ENCODE results near the gene MLLT3.

MLLT3 gene

DNA sequence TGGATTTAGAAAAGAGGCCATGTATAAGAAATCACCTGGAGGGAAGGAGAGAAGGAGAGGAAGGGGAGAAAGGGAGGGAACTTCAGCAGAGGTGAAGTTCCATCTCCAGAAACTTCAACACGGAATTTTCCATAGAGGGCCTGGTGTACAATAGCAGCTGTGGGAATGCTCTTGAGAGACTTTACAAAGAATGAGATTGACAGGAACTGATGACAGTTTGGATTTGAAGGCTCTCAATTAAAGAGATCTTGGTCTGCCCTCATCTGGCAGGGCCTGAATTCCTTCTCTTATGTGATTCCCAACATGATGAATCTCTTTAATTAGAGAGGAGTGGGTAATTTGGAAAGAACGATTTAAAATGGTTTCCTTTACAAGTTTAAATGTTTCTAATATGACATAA lies 143.5 kb downstream of the MLLT3 start:
- 0 out of 2 replicates have a peak, but pooled peaks cover 9% of the 10 kb centered on the region for H4K20me1 ChIP-seq (ENCODE audit: low read depth, low read length)
- H3K9me3 ChIP-seq (ENCODE audit: insufficient read depth, low read length) = no peaks in the 10 kb centered on the region
- no peaks in the 10 kb centered on the region for H3F3A ChIP-seq (ENCODE audit: insufficient read depth)
- no peak overlapping the region for H3K27ac ChIP-seq (ENCODE audit: low read depth, low read length)
- no peak for TF ChIP-seq CTCF (IDR thresholded peaks at IDR 0.05; ENCODE audit: insufficient read depth, low read length, poor library complexity, severe bottlenecking)
- no peak for TF ChIP-seq EZH2phosphoT487 (conservative IDR thresholded peaks at IDR 0.05; ENCODE audit: low read length)
- no peaks in the 10 kb centered on the region for H3K79me2 ChIP-seq (ENCODE audit: insufficient read depth, low read length)
- no peak overlapping the region for H3K4me3 ChIP-seq (ENCODE audit: insufficient read depth, low read length, poor library complexity, severe bottlenecking)
- H3K27me3 ChIP-seq (ENCODE audit: low read length) = no peaks in the 10 kb centered on the region
- H3K4me2 ChIP-seq (ENCODE audit: low read depth, low read length, poor library complexity, severe bottlenecking) = no peak overlapping the region
- H3K9ac ChIP-seq (ENCODE audit: low read length) = no peak overlapping the region
- no peaks in the 10 kb centered on the region for H3K9me2 ChIP-seq (replicated peaks; ENCODE audit: insufficient read depth, low read length)
- H2AFZ ChIP-seq (ENCODE audit: low read depth, low read length, severe bottlenecking) = no peak overlapping the region
- no peaks in the 10 kb centered on the region for H3K36me3 ChIP-seq (ENCODE audit: low read length)

DNA sequence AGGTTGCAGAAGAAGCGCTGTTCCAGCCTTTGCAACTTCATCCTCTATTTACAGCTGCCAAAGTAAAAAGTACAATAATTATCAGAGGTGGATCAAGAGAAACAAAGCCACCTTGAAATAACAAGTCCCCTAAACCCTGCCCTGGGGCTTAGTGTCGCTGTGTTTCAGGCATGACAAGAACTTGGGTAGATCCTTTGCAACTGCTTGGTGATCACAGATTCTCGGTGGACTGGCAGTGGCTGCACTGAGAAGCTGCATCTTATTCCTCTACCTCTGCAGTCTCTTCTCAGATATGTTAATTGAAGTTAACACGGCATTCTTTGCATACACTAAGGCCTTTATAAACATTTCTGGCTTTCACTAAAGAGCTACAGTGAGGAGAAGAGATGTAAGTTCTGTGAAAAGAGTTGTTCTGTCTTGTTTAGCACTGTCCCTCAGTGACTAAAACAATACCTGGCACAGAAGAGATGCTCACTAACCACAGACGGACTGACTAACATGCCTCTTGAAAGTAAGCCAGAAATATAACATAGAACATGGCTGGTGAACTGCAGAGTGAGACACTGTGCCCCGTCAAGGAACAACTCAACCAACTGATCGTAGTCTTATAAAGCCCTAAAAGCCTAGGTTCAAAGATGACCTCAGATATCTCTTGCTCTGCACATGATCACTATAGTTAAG lies 144.2 kb downstream of the MLLT3 start:
- Histone ChIP-seq H3K27ac (ENCODE audit: low read depth, low read length) (no peak overlapping the region), H3K4me2 (ENCODE audit: low read depth, low read length, poor library complexity, severe bottlenecking) (no peak overlapping the region), H3K27me3 (ENCODE audit: low read length) (no peaks in the 10 kb centered on the region), H4K20me1 (ENCODE audit: low read depth, low read length) (0 out of 2 replicates have a peak, but pooled peaks cover 9% of the 10 kb centered on the region), H3K79me2 (ENCODE audit: insufficient read depth, low read length) (no peaks in the 10 kb centered on the region), H3K9me3 (ENCODE audit: insufficient read depth, low read length) (no peaks in the 10 kb centered on the region), H3K9me2 (replicated peaks; ENCODE audit: insufficient read depth, low read length) (no peaks in the 10 kb centered on the region), H3F3A (ENCODE audit: insufficient read depth) (no peaks in the 10 kb centered on the region), H2AFZ (ENCODE audit: low read depth, low read length, severe bottlenecking) (no peak overlapping the region), H3K9ac (ENCODE audit: low read length) (no peak overlapping the region), H3K36me3 (ENCODE audit: low read length) (no peaks in the 10 kb centered on the region), H3K4me3 (ENCODE audit: insufficient read depth, low read length, poor library complexity, severe bottlenecking) (no peak overlapping the region)
- no peak for TF ChIP-seq EZH2phosphoT487 (conservative IDR thresholded peaks at IDR 0.05; ENCODE audit: low read length)
- TF ChIP-seq CTCF (IDR thresholded peaks at IDR 0.05; ENCODE audit: insufficient read depth, low read length, poor library complexity, severe bottlenecking) = no peak

GRCh38 chr9:20476912-20477521 lies 145.3 kb downstream of the MLLT3 start:
- Histone ChIP-seq H3K36me3 (ENCODE audit: low read length) (no peaks in the 10 kb centered on the region), H3K4me2 (ENCODE audit: low read depth, low read length, poor library complexity, severe bottlenecking) (no peak overlapping the region), H3K9me3 (ENCODE audit: insufficient read depth, low read length) (no peaks in the 10 kb centered on the region), H3K4me3 (ENCODE audit: insufficient read depth, low read length, poor library complexity, severe bottlenecking) (no peak overlapping the region), H3K27me3 (ENCODE audit: low read length) (no peaks in the 10 kb centered on the region), H2AFZ (ENCODE audit: low read depth, low read length, severe bottlenecking) (no peak overlapping the region), H3K9me2 (replicated peaks; ENCODE audit: insufficient read depth, low read length) (no peaks in the 10 kb centered on the region), H3K79me2 (ENCODE audit: insufficient read depth, low read length) (no peaks in the 10 kb centered on the region), H4K20me1 (ENCODE audit: low read depth, low read length) (peaks cover 14% of the 10 kb centered on the region; the same call in 1 of the 2 replicates), H3F3A (ENCODE audit: insufficient read depth) (no peaks in the 10 kb centered on the region), H3K27ac (ENCODE audit: low read depth, low read length) (no peak overlapping the region), H3K9ac (ENCODE audit: low read length) (no peak overlapping the region)
- no peak for TF ChIP-seq CTCF (IDR thresholded peaks at IDR 0.05; ENCODE audit: insufficient read depth, low read length, poor library complexity, severe bottlenecking)
- TF ChIP-seq EZH2phosphoT487 (conservative IDR thresholded peaks at IDR 0.05; ENCODE audit: low read length) = no peak

Measured in SU-DHL-6 (cell line).